Ureter (tissue), 1 donor: ENCODE measurements around the gene MANSC4. TPM values are rescaled to one million over a fixed set of nuclear protein-coding genes. Genes with fewer than 3 reads are reported as not detected.
"Not testable (repeated sequence)": the region's sequence is repeated elsewhere in the genome, so short reads cannot be mapped to it uniquely, and the experiment has no call there.

Source experiments
- DNase-seq: peaks from one replicate; pipeline ENCODE4 v3.0.0-alpha.2; 2020; ENCODE audit warnings: low spot score
- total RNA-seq: library from RNA; stranded (reverse); gene quantifications from one replicate; pipeline ENCODE4 v1.2.4, GENCODE V29; 2023
- donor health status: DM: yes; HTN: yes; CAD: no.

The MANSC4 gene
- total RNA-seq, 1 donor from 2014 or later: not detected

DNA sequence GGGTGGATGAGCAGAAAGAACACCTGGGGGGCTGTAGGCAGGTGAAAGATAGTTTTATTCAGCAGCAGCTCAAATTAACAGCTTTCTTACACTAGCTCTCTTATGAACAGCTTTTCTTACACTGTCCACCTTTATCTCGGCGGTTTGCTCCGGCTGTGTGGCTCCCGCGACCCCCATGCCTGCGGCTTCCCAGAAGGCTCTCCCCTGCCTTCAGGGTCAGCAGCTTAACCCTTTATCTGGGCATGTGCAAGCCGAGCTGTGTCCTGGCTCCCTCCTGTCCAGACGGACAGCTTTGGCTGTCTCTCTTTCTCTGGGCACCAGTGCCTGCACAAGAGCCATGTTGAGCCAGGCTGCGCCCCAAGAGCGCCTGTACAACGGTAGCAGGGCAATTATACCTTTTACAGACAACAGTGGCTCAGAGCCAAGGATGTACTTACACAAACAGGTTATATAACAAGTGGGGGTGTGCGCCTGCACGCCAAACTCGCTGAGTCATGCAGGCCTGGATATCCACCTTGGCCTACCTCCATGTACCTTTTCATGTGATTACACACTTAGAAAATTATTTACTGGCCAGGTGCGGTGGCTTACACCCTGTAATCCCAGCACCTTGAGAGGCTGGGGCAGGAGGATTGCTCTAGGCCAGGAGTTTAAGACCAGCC lies 28.5 kb downstream of the MANSC4 start:
- DNase-seq: no peak

DNA sequence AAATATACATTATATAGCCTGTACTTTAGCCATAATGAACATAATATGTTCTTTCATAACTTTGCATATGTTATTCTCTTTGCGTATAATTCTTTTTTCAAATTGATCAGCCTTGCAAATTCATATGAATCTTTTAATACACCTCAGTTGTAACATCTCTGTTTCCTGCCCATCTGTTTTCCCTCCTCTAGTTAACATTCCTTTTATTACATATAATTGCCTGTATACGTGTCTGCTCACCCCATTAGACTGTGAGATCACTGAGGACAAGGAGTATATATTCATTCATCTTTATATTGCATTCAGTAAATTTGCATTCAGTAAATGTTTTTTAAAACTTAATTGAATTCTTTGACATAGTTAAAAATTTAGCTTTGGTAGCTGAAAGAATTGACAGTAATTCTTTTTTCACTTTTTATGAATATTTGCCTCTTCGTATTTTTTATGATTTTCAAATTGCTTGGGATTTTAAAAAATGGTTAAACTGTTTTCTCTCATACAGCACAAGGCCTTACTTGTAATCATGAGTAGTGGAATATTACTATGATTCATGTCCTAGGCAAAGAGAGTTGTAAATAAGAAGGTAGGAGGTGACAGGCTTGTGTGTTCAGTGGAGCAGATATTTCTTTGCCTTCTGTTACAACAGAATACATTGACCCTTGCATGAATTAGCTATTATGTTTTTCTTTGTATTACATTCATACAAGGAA lies 32.8 kb downstream of the MANSC4 start:
- DNase-seq: no peak

DNA sequence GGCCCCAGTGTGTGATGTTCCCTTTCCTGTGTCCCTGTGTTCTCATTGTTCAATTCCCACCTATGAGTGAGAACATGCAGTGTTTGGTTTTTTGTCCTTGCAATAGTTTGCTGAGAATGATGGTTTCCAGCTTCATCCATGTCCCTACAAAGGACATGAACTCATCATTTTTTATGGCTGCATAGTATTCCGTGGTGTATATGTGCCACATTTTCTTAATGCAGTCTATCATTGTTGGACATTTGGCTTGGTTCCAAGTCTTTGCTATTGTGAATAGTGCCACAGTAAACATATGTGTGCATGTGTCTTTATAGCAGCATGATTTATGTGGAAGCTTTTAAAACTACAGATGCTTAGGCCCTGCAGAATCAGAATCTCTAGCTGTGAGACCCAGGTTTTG lies 34.3 kb downstream of the MANSC4 start:
- not testable (repeated sequence) for DNase-seq

DNA sequence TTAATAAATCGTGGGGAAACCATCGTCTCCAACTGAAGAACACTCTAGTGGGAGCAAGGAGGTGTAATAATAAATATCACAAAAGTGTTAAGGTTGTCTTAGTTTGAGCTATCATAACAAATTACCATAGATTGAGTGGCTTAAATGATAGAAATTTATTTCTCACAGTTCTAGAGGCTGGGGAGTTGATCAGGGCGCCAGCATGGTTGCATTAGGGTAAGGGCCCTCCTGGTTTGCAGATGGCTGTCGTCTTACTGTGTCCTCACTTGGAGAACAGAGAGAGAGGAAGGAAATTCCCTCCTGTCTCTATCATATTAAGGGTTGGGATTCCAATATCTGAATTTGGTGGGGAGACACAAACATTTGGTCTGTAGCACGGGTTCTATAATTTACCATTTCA lies 36.4 kb downstream of the MANSC4 start:
- no peak for DNase-seq

DNA sequence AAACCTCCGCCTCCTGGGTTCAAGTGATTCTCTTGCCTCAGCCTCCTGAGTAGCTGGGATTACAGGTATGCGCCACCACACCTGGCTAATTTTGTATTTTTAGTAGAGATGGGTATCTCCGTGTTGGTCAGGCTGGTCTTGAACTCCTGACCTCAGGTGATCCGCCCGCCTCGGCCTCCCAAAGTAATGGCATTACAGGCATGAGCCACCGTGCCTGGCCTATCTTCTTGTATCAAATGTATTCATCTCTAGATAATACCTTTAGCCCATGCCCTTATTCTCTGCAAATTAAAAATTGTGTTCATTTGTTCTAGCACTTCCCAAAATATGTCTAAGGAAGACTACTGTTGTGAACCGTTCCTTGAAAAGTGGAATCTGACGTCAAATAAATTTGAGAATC lies 45.7 kb downstream of the MANSC4 start:
- DNase-seq: not testable (repeated sequence)

DNA sequence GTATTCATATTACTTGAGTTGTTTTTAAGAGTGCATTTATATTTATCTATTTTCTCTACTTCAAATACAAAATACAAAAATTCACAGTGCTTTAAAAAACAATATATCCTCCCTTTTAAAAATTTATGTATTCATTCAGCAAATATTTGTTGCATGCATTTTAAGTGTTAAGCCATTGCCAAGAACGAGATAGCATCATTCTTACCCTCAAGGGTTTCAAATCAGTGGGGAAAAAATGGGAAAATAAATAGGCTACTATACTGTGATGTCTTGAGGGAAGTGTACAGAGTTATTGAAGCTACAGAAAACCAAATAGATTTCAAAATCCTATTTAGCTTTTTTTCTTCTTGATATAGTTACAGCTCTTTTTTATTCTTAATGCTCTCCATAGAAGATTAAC lies 46.2 kb downstream of the MANSC4 start:
- no peak for DNase-seq

DNA sequence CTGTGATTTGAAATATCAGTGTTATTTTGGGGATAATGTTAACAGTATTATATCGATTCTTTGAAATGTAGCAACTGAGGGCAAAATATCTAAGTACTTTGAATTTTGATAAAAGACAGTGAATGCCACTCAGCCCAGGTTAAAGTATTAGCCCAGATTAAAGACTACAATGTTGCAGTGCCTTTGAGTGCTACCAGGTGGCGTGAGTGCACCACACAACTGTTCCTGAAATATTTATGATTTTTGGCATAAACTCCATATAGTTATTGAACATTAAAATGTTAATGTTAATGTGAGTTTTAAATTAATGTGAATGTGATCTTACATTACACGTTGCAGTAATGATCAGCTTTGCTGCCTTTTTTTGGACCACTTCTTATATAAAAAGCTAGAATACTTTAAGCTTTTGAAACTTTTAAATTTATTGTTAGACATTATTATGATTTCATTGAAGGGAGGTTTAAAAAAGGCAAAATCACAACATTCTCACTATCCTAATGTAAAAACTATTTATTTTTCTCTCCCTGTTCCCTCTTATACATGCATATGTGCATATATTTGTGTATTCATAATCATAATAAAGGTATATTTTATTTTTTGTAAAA lies 46.9 kb downstream of the MANSC4 start:
- no peak for DNase-seq

DNA sequence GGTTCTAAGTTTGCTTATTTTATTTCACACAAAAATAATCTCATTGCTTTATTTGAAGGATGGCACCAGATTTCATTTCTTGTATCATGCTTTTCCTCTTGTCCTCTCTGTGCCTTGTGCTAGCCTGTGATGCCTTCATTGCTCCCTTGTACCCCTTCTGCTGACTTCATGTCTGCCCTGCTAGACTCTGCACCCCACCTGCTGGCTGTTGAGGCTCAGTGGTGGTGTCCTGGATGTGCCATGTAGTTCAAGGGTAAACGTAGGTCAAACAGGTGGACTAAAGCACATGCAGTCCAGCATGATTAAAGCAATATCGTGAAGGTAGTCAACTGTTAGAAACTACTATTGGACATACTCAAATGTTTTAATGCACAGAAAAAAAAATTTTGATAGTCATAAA lies 47.8 kb downstream of the MANSC4 start:
- DNase-seq: no peak

DNA sequence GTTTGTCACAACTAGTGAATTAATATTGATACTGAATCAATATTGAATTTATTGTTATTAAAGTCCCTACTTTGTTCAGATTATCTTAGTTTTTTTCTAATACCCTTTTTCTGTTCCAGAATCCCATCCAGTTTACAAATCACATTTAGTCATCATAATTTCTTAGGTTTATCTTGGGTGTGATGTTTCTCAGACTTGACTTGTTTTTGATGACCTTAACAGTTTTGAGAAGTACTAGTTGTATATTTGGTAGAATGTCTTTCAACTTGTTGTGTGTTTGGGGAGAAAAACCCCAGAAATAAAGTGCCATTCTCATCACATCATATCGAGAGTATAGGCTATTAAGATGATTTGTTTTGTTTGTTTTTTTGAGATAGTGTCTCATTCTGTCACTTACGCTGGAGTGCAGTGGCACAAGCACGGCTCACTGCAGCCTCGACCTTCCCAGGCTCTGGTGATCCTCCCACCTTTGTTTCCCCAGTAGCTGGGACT lies 49.9 kb downstream of the MANSC4 start:
- DNase-seq: no peak

DNA sequence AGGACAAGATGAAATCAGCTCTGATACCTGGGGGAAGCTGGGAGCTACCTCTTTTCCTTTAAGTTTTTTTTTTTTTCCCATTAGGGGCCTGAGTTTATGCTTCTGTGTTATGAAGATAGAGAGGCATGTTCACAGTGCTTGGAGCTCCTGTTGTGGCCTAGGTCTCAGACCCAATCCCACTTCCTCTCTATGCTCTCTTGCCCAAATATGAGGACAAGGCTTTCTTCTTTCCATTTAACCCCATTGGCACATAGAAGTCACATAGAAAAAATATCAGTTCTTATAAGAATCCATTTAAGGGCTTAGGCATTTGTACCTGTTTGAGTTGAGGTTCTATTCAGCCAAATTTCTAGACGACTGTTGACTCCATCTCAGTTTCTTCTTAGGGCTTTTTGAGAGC lies 56.8 kb downstream of the MANSC4 start:
- no peak for DNase-seq

Other genes starting within 250 kb of the MANSC4 start
- gene REP15, start 83.8 kb downstream of the MANSC4 start, total RNA-seq: 1.2 TPM
- 52.0 TPM for gene MRPS35, start 69.4 kb downstream of the MANSC4 start, total RNA-seq
- gene KLHL42, start within 50 bp of the MANSC4 start, total RNA-seq: 38.4 TPM
- 0.86 TPM for gene PTHLH, start 192.5 kb upstream of the MANSC4 start, total RNA-seq